Occipital lobe (tissue), 3 donors: ENCODE results near the gene PXK. TPM values are rescaled to one million over a fixed set of nuclear protein-coding genes. Genes with fewer than 3 reads are reported as not detected.

Experiments
- DNase-seq: peaks from one replicate; lab custom pipeline; 2025; lab: John Stamatoyannopoulos, UW
- small RNA-seq: library from RNA; depleted of rRNA; stranded (forward); fragments of <200 nt; gene quantifications from one replicate; pipeline ENCODE3, GENCODE V24; 2014
- total RNA-seq: library from RNA; depleted of rRNA; stranded (reverse); fragments of >200 nt; gene quantifications from one replicate; pipeline ENCODE4 v1.2.3, GENCODE V29; 2014

PXK gene
- total RNA-seq, 1 donor from 2014 or later, result 28.2 TPM

DNA sequence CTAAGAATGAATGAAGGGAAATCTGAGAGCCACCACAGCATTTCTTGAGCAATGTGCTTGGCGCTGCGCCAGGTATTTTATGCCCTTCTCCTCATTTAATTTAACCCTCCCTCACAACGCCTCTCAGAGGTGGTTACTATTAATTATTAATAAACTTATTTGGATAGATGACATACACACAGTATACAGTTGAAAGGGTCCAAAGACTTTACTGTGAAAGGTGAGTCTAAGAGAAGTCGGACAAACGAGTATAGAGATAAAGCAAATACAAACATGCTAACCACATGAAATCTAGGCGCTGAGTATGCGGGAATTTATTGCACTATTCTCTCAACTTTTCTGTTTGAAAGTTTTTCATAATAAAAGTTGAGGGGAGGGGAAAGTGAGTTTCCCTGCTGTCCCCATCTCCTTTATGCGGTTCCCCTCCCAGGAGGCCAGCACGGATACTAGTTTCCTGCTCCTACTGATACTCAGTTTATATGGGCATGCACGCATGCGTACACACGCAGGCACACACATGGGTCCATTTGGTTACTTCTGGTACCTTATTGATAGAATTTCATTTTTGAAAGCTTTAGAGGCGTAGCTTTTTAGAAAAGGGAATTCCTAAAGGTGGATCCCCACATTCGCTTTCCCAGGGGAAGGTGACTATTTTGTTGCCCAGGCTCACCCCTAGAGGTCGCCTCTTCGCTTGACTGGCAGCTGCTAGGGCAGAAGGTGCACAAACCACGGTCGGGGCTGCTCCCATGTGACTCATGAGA, 130.7 kb downstream of the PXK start:
- DNase-seq, result peak; percentile 70

DNA sequence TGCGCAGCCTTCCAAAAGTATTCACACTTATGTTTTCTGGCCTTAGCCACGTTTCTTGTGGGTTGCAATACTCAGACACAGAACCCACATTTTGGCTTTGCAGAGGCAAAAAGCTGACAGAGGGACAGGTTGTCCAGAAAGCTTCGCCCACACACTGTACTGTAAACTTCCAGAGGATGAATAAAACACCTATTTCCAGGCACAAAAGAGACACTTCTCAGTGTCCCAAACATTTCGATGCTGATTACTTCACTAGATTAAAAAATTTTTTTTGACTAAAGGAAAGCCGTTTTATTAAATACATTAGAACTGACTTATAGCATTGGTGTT, 131.2 kb downstream of the PXK start:
- no peak for DNase-seq

DNA sequence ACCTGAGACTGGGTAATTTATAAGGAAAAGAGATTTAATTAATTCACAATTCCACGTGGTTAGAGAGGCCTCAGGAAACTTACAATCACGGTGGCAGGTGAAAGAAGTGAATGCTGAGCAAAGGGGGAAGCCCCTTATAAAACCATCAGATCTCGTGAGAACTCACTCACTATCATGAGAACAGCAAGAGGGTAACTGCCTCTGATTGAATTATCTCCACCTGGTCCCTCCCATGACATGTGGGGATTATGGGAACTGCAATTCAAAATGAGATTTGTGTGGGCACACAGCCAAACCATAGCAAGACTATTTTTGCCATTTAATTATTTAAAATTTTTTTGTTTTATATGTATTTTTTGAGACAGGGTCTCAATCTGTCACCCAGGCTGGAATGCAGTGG, 132.2 kb downstream of the PXK start:
- no peak for DNase-seq

DNA sequence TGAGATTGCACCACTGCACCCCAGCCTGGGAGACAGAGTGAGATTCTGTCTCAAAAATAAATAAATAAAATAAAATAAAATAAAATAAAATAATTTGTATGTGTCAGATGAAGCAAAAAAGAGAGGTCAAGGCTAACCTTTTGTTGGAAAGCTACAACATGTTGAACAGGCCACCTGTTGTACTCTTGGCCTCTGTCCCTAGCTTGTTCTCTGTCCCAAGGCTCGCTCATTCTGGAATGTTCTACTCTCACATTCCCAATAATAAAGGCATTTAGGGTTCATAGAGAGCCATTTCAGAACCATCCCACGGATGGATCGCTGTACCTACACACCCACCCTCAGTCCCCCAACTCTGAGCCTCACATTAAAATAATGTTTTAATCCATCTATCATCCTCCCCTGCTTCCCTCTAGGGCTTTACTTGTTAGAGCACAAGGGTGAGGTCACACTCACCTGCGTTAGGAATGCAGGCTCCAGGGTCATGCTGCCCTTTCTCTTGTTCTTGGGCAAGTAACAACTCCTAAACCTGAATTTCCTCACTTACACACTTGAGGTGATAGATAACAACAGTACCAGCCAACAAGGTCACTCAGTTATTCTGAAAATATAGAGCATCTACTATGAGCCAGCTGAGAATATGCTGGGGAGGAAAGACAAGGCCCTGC, 134.3 kb downstream of the PXK start:
- no peak for DNase-seq

DNA sequence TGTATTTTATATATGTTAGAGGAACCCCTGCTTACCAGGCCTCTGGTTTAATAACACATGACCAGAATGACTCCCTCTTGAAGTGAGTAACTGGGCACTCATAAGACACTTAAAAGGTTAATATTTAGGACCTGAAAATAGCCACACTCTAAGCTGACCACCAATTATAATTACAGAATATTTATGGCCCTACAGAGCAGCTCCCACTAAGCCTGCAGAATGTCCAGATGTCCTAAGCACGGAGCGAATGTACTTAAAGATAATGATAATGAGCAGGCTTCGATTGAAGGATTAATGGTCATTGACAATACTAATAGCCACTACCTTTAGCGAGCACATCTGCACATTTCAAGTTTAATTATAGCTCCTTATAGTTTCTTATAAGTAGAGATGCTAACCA, 136.4 kb downstream of the PXK start:
- DNase-seq, result no peak

DNA sequence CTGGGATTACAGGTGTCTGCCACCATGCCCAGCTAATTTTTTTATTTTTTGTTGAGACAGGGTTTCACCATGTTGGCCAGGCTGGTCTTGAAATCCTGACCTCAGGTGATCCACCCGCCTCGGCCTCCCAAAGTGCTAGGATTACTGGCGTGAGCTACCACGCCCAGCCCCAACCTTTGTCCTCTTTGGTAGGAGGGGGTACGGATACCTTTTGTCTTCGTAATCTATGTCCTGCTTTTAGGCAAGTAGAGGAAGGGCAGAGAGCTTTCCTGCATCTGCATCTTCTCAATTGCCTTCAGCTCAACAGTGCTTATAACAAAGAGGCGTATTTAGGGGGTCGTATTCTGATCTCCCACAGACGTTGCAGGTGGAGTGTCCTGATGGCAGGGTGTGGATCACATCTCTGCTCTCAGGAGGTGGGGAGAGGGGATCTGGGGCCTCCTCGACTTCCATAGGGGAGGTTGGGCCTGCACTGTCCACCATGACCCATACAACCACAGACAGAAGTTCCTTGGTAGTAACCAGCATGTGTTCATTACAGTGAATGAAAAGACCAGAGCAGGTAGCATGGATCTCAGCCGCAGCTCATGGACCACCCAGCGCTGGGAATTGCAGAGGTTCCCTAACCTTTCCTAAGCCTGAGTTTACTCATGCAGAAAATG, 137.8 kb downstream of the PXK start:
- no peak for DNase-seq

DNA sequence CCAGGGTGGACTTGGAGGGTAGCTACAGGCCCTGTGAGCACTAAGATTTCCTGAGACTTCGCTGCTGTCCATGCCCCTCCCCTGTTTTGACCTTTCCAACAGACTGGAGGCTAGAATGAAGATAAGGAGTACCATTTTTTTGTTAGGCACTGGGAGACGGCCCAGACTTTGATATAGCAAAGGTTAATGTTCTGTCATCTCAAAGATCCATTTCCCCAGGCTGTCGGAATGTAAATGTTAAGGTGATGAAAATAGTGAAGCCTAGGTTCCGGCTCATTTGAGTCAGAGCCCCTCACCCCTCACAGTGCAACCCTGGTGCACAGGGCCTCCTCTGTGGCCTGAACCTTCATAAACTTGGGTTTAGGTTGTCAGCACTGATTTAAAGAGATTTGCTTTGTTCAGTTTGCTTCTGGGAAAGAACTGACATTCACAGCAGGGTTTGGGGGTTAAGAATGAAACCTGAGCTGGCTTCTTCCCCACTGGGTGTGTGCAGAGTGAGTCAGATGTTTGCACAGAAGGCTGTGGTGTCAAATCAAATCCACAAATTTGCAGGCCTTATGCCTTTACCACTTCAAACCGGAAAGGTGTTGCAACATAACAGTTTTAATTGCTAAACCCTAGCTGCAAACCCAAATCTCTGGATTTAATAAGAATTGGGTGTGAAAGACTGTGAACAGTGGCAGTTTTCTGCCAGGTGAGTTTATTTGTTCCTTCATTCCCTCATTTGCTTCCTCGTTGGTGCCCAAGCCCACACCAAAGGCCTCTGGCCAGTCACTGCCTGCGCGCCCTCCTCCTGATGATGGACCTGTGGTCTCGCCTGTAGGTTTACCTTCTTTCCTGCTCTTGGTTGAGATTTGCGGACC, 138.6 kb downstream of the PXK start:
- no peak for DNase-seq

DNA sequence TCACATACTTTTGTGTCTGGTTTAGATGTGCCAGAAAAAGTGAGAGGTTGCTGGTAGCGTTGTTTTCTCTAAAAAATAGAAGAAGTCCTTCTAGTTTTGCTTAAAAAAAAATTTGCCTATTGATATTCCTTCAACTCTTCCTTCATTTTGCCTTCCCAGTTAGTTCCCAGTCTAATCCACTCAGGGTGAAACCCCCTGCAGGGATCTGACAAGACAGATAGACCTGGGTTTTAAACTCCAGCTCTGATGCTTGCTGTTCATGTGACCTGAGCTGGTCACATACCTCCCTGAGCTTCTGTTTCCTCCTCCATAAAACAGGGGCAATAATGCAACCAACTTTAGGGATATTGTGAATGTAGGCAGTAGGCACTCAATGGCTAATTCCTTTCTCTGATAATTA, 140.6 kb downstream of the PXK start:
- no peak for DNase-seq

DNA sequence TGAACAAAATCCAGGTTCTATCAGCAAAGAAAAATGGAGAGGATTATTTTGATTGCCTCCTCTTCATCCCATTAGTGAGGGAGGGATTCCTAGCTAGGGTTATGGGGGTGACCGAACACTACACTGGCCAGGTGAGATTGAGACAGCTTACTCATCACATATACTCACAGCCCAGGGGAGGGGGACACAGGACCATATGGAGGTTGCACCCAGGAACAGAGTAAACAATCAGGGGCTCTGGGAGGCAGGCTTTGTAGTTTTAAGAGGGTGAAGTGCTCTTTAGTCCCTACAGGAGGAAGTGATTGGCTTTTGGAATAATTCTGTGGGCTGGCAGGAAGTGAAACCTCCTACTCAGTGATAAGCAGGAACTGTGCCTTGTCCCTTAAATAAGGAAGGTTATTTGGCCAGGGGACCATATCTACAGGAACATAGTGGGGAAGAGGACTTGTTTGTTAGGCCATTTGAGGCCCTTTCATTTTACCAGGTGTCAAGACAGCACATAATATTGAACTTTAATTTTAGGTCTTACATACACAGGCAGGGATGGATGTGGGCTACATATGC, 141.7 kb downstream of the PXK start:
- DNase-seq, result no peak

DNA sequence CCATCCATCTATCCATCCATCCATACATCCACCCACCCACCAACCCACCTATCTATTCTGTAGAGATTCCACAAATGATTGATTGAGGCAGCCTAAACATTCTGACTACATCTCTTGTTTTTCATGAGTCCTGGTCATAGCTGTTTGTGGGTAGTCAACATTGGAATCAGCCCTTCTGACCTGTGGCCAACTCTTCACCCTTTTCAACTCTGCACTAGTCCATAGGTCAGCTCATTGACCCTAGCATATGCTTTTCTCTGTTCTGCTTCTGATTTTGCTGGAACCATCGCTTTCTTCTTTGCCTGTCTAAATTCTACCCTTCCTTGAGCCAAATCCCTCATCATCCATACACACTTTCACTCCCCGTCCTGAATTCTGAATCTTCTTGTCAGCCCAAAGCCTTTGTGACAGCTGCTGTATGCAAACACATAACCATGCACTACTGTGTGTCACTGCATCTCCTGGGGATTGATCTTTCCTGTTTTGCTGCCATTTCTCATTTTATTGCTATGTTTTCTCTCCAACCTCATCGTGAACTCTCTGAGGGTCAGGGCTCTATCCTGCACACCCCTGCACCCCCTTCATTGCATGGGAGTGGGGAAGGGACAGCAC, 142.4 kb downstream of the PXK start:
- no peak for DNase-seq

Small RNAs within 50 kb of the gene (small RNA-seq; reads per million reads assigned to genes)
- gene AC098479.1, result not detected

Other genes with a start within 250 kb of the PXK start
- gene DNASE1L3, start 121.9 kb upstream of the PXK start, total RNA-seq, result 0.94 TPM
- gene ABHD6, start 95.1 kb upstream of the PXK start, total RNA-seq, result 30.1 TPM
- gene RPP14, start 26.6 kb upstream of the PXK start, total RNA-seq, result 14.2 TPM
- gene HTD2, start 26.4 kb upstream of the PXK start, total RNA-seq, result 12.3 TPM
- 52.1 TPM for gene PDHB, start 100.9 kb downstream of the PXK start, total RNA-seq
- gene KCTD6, start 159.2 kb downstream of the PXK start, total RNA-seq, result 31.7 TPM
- 0.78 TPM for gene ACOX2, start 204.3 kb downstream of the PXK start, total RNA-seq
- gene FAM107A, start 244.5 kb downstream of the PXK start, total RNA-seq, result 24.8 TPM